Suppressor macrophage treated with lipopolysaccharide for 1 hour (primary cell): ENCODE results near the gene HECW1.
A peak's percentile ranks its signal among the peaks of the same experiment; 100 is the strongest.
"Not testable (repeated sequence)": the region's sequence is repeated elsewhere in the genome, so short reads cannot be mapped to it uniquely, and the experiment has no call there.

Source experiments
- DNase-seq, 3 donors: peaks; one replicate each; pipeline ENCODE4 v3.0.0-alpha.2; 2020 to 2022

The HECW1 gene

DNA sequence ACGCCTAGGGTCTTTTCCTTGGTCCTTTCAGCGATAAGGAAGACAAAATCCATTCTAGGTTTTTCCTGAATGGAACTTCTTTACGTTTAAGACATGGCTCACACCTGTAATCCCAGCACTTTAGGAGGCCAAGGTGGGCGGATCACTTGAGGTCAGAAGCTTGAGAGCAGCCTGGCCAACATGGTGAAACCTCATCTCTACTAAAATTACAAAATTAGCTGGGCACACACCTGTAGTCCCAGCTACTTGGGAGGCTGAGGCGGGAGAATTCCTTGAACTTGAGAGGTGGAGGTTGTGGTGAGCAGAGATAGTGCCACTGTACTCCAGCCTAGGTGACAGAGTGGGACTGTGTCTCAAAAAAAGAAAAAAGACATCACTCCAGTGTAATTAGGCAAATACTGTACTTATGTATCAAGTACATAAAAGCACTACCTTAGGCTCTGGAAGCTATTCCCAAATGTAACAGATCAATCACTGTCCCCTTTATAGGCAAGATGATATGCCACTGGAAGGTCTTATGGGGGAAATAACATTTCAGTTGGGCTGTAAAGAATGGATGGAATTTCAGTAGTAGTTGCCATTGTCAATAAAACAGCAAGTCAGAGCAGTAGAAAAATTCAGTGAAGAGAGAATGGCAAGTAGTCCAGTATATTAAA is 476.2 kb downstream of the HECW1 start:
- no peak for DNase-seq

GRCh38 chr7:43589133-43589478 is 476.7 kb downstream of the HECW1 start:
- no peak for DNase-seq

DNA sequence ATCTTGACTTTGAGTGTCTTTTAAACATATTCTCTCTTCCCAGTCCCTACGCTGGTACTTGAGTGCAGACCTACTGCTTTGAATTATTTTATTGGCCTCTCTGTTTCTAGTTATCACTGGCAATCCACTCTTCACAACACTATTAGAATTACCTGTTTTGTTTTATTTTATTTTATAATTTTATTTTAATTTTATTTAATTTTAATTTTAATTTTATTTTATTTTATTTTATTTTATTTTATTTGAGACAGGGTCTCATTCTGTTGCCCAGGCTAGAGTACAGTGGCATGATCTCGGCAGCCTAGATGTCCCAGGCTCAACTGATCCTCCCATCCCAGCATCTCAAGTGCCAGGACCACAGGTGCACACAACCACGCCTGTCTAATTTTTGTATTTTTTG is 477.3 kb downstream of the HECW1 start:
- no peak for DNase-seq

GRCh38 chr7:43590862-43591557 is 478.6 kb downstream of the HECW1 start:
- peak in 1 of 3 donors; percentile 26 for DNase-seq

GRCh38 chr7:43591558-43592180 is 479.2 kb downstream of the HECW1 start:
- DNase-seq, result no peak

- DNase-seq, result no peak
Measured at GRCh38 chr7:43592326-43592725, 479.9 kb downstream of the HECW1 start.

DNA sequence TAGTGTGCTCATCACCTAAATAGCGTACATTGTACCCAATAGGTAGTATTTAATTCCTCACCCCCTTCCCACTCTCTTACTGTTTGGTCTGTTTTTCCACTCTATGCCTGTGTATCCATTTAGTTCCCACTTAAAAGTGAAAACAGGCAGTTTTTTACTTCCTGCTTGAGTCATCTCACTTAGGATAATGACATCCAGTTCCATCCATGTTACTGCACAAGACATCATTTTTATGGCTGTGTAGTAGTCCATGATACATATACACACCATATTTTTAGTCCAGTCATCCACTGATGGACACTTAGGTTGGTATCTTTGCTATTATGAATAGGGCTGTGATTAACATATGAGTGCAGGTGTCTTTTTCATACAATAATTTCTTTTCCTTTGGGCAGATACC is 480.6 kb downstream of the HECW1 start:
- DNase-seq, result peak; percentile 27 to 57 (median 42)

GRCh38 chr7:43594020-43594419 is 481.6 kb downstream of the HECW1 start:
- no peak for DNase-seq

DNA sequence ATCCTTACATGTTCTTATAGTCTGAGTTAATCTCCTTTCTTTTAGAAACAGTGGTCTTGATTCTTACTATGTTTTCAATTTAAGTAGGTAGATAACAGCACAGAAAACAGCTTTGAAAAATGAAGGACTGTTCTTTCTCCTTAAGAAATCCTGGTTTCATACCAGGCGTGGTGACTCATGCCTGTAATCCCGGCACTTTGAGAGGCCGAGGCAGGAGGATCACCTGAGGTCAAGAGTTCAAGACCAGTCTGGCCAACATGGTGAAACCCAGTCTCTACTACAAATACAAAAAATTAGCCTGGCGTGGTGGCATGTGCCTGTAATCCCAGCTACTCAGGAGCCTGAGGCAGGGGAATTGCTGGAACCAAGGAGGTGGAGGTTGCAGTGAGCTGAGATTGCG is 484.0 kb downstream of the HECW1 start:
- not testable (repeated sequence) for DNase-seq

DNA sequence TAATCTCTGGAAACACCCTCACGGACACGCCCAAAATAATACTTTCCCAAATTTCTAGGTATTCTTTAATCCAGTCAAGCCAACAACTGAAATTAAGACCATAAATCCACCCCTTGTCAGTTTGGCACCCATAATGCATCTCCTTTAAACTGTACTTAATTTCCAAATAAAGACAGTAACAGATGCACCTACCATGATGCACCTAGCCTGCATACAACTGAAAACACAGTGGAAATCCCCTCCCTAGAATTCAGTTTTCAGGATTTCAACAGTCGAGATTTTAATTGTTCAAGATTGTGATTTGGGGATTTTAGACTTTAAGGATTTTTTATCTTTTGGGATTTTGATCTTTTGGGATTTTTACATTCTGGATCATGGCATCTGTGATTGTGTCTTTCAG is 487.6 kb downstream of the HECW1 start:
- DNase-seq, result no peak

DNA sequence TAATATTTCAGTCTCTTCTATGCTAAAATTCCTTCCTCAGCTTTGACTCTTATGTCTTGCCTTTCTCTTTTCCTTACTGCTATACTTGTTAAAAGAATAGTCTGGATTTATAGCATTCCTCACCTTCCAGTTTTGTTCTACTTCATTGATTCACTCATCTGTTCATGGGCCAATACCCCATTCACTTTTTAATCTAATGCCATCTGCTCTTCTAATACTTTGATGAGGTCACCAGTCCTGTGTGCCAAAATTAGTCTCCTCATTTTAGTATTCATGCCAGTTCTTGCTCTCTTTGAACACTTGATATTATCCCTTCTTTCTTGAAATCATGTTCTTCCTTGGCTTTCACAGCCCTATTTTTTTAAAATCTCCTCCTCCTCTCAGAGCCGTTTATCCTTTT is 489.8 kb downstream of the HECW1 start:
- DNase-seq, result no peak

DNA sequence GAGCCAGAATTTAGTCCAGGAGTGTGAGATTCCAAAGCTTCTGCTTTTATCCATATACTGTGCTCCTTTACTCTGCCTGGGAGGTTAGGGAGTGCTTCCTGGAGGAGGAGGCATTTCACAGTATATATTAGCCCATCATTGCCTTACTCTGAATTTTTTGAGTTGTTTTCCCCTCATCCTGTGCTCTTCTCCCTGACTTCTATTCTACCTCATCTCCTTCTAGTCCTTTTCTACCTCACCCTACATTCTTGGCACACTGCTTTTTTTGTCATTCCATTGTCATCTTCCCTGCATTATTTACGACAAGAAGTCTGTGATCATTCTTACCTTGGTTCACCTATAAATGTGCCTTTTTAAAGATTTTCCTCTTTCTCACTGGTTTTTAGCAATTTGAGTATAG is 491.8 kb downstream of the HECW1 start:
- no peak for DNase-seq

- DNase-seq, result no peak
Measured at GRCh38 chr7:43609097-43609496, 496.6 kb downstream of the HECW1 start.

- DNase-seq, result no peak
Measured at GRCh38 chr7:43612128-43612527, 499.7 kb downstream of the HECW1 start.

DNA sequence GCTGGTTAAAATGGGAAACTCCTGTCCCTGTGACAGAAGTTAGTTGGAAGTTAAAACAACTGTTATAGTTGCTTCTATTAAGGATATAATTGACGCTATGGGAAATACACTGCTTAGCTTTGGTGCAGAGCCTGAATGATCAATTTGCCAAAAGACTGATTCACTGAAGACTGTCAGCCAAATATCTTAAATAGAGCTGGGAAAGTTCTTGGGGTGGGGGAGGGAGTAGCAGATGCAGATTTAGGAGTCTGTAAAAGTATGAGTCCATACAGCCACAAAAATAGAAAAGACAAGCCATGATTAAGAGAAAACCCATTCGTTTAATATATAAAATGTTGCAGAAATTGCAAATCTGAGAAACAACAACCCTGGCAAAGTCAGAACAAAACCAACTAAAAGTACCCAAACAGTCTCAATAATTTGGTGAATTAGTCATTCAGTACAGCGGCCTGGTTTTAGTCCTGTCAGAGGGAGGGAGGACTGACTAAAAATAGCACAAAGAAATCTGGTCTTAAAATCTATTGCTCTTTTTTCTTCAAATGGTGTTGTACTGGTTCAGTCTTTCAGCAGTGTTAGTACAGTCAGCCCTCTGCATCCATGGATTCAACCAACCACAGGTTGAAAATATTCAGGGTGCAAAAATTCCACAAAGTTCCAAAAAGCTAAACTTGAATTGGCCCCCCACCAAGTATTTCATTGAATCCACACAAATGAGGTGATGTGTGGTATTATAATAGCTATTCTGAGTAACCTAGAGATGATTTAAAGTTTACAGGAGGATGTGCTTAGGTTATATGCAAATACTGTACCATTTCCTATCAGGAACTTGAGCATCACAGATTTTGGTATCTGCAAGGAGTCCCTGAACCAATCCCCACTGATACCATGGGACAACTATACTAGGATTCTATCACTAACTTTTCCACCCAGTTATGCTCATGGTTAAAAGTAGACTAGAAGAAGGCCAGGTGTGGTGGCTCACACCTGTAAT is 500.4 kb downstream of the HECW1 start:
- no peak for DNase-seq
